ENCODE results near the gene IRGQ.

GRCh38 chr19:43616306-43616705, 20.4 kb upstream of the IRGQ start:
- TF ChIP-seq CTCF (IDR thresholded peaks at IDR 0.05) (no peak), EZH2 (IDR thresholded peaks at IDR 0.05) (no peak)
